ENCODE results near the gene ZFP90.

- TF ChIP-seq CTCF (IDR thresholded peaks at IDR 0.05) = no peak
- TF ChIP-seq POLR2A (IDR thresholded peaks at IDR 0.05) = no peak
- TF ChIP-seq POLR2AphosphoS5 (IDR thresholded peaks at IDR 0.05; ENCODE audit: insufficient read depth in 1 of 2, low read depth in 1 of 2) = no peak
Measured at GRCh38 chr16:68612996-68613395, 73.9 kb downstream of the ZFP90 start.

All from vagina (tissue), 2 donors.